Endodermal cell (in vitro differentiated cells): ENCODE data around the gene CCDC85B. TPM values are rescaled to one million over a fixed set of nuclear protein-coding genes. Genes with fewer than 3 reads are reported as not detected.

Source experiments
- DNase-seq: peaks from one replicate; pipeline ENCODE4 v3.0.0-alpha.2; 2017
- H3K27ac ChIP-seq: 2 replicates; pipeline ENCODE4 v1.5.1; 2013; ENCODE audit warnings: mild to moderate bottlenecking, low read depth, low read length, moderate library complexity
- H3K27me3 ChIP-seq: 2 replicates; pipeline ENCODE4 v1.6.1; 2013; ENCODE audit warnings: mild to moderate bottlenecking, low read length, moderate library complexity; ENCODE audit not compliant: insufficient read depth, control insufficient read depth, poor library complexity, severe bottlenecking
- H3K36me3 ChIP-seq: 2 replicates; pipeline ENCODE4 v1.7.0; 2013; ENCODE audit warnings: mild to moderate bottlenecking, low read length, moderate library complexity; ENCODE audit not compliant: control insufficient read depth, insufficient read depth
- H3K4me1 ChIP-seq: one replicate; pipeline ENCODE4 v1.7.0; 2013; ENCODE audit warnings: low read length; ENCODE audit not compliant: control insufficient read depth, insufficient read depth
- H3K4me3 ChIP-seq: 2 replicates; pipeline ENCODE4 v1.5.1; 2013; ENCODE audit warnings: mild to moderate bottlenecking, low read length, moderate library complexity
- H3K9ac ChIP-seq: 2 replicates; pipeline ENCODE4 v1.6.1; 2013; ENCODE audit warnings: mild to moderate bottlenecking, low read length, moderate library complexity; ENCODE audit not compliant: poor library complexity, severe bottlenecking; ENCODE audit errors: extremely low read depth
- H3K9me3 ChIP-seq: 2 replicates; pipeline ENCODE4 v1.6.1; 2013; ENCODE audit warnings: mild to moderate bottlenecking, low read length, moderate library complexity; ENCODE audit not compliant: control insufficient read depth
- H3K27ac Mint-ChIP-seq: 2 replicates; pipeline ENCODE4 v1.8.0; 2020; ENCODE audit warnings: mixed read lengths
- H3K27me3 Mint-ChIP-seq: 2 replicates; pipeline ENCODE4 v1.8.0; 2021; ENCODE audit warnings: mild to moderate bottlenecking, mixed read lengths; ENCODE audit not compliant: insufficient read depth
- H3K36me3 Mint-ChIP-seq: 2 replicates; pipeline ENCODE4 v1.8.0; 2020; ENCODE audit warnings: low read depth, mixed read lengths
- H3K4me1 Mint-ChIP-seq: 2 replicates; pipeline ENCODE4 v1.8.0; 2020; ENCODE audit warnings: mixed read lengths
- H3K4me3 Mint-ChIP-seq: 2 replicates; pipeline ENCODE4 v1.8.0; 2020; ENCODE audit warnings: mild to moderate bottlenecking, moderate library complexity, mixed read lengths
- H3K9me3 Mint-ChIP-seq: 2 replicates; pipeline ENCODE4 v1.8.0; 2020; ENCODE audit warnings: mild to moderate bottlenecking, mixed read lengths
- WGBS, 2 experiments: methylation state at CpG; one replicate each; pipeline versions ENCODE4 v1.1.5 to v1.1.7; 2013; ENCODE audit warnings: missing lambda C conversion rate in 2 of 2, mixed read lengths in 1 of 2; ENCODE audit not compliant: insufficient coverage in 1 of 2, insufficient read length in 1 of 2; 5-methylcytosine and 5-hydroxymethylcytosine counted together
- total RNA-seq, 2 donors: library from RNA; stranded (reverse); fragmentation: NEBNext Ultra II Directional in 1 of 2; extraction: Animal tissue kit (Norgen Biotek cat#: 25700) in 1 of 2; gene quantifications; 2 replicates in 1 of 2; 3 replicates in 1 of 2; pipeline ENCODE4 v1.2.1, GENCODE V29; 2021
- TF ChIP-seq, protein P1 (sequence below): fragments of 200-600 bp; sonication (generic); conservative IDR thresholded peaks from 2 replicates; pipeline ENCODE4 v1.5.0; 2021; ENCODE audit warnings: antibody characterized with exemption, mild to moderate bottlenecking

Gene CCDC85B
- total RNA-seq, 2 donors from 2014 or later = 18.2 to 23.9 TPM

DNA sequence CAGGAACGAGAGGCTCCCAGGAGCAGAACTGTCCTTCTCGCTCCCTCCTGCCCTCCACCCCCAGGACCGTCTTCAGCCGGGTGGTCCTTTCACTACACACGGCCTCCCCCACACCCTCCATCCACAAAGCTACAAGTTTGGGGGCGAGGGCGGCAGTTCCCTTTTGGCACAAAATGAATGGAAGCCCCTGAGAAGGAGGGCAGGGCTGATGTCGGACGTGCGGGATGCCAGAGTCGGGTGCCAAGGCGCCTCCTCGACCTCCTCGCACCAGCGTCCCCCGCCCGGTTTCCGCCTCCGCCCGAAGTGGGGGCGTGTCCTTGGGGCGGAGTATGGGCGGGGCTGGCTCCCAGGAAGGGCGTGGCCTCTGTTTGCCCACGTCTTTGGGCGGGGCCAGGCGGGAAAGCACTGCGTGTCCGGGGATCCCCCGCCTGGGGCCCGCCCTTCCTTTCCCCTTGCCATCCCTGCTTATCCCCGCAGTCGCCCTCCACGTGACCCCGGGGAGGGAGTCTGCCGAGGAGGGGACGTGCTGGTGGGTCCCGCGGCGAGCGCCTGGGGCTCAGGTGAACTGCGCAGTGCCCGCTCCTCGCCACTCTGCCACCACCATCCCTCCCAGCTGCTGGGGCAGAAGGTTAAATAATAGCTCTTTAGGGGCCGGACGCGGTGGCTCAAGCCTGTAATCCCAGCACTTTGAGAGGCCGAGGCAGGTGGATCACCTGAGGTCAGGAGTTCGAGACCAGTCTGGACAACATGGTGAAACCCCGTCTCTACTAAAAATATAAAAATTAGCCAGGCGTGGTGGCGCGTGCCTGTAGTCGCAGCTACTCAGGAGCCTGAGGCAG, 16.9 kb upstream of the CCDC85B start:
- H3K9ac ChIP-seq = peak overlapping the region; percentile 44
- no peaks in the 10 kb centered on the region for H3K9me3 Mint-ChIP-seq
- peak overlapping the region; percentile 87 for H3K27ac Mint-ChIP-seq
- H3K4me3 ChIP-seq = peak overlapping the region; percentile 94
- peaks cover 5% of the 10 kb centered on the region for H3K4me1 Mint-ChIP-seq
- H3K36me3 Mint-ChIP-seq = peaks cover 18% of the 10 kb centered on the region
- H3K27me3 Mint-ChIP-seq = peaks cover 8% of the 10 kb centered on the region
- H3K4me3 Mint-ChIP-seq = peak overlapping the region; percentile 85
- TF ChIP-seq, protein P1, sequence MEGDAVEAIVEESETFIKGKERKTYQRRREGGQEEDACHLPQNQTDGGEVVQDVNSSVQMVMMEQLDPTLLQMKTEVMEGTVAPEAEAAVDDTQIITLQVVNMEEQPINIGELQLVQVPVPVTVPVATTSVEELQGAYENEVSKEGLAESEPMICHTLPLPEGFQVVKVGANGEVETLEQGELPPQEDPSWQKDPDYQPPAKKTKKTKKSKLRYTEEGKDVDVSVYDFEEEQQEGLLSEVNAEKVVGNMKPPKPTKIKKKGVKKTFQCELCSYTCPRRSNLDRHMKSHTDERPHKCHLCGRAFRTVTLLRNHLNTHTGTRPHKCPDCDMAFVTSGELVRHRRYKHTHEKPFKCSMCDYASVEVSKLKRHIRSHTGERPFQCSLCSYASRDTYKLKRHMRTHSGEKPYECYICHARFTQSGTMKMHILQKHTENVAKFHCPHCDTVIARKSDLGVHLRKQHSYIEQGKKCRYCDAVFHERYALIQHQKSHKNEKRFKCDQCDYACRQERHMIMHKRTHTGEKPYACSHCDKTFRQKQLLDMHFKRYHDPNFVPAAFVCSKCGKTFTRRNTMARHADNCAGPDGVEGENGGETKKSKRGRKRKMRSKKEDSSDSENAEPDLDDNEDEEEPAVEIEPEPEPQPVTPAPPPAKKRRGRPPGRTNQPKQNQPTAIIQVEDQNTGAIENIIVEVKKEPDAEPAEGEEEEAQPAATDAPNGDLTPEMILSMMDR = no peak
- no peak overlapping the region for H3K27ac ChIP-seq
- 14 to 30% methylated on average over 20 to 54 of the region's 54 CpGs for WGBS, 2 experiments
- H3K4me1 ChIP-seq = no peaks in the 10 kb centered on the region
- peak; percentile 98 for DNase-seq
- H3K36me3 ChIP-seq = peaks cover 11% of the 10 kb centered on the region
- H3K9me3 ChIP-seq = no peaks in the 10 kb centered on the region
- no peaks in the 10 kb centered on the region for H3K27me3 ChIP-seq

GRCh38 chr11:65879617-65880016, 10.9 kb upstream of the CCDC85B start, which contains the start of gene CTSW:
CTSW (plus strand) TSS chr11:65879837; CDS start chr11:65879855, 18 bp downstream.
- no peaks in the 10 kb centered on the region for H3K9me3 ChIP-seq
- H3K27me3 ChIP-seq = no peaks in the 10 kb centered on the region
- peaks cover 21% of the 10 kb centered on the region for H3K36me3 Mint-ChIP-seq
- H3K9ac ChIP-seq = no peak within 1 kb of the TSS
- no peak within 1 kb of the TSS for H3K27ac Mint-ChIP-seq
- WGBS, 2 experiments = 87 to 89% methylated on average over 6 to 7 of the region's 7 CpGs
- H3K36me3 ChIP-seq = peaks cover 22% of the 10 kb centered on the region
- H3K4me3 ChIP-seq = no peak within 1 kb of the TSS
- H3K27me3 Mint-ChIP-seq = peaks cover 8% of the 10 kb centered on the region
- TF ChIP-seq, protein P1 = no peak
- no peaks in the 10 kb centered on the region for H3K9me3 Mint-ChIP-seq
- DNase-seq = no peak
- no peaks in the 10 kb centered on the region for H3K4me1 ChIP-seq
- H3K4me1 Mint-ChIP-seq = peaks cover 2% of the 10 kb centered on the region
- H3K27ac ChIP-seq = no peak within 1 kb of the TSS
- no peak within 1 kb of the TSS for H3K4me3 Mint-ChIP-seq

DNA sequence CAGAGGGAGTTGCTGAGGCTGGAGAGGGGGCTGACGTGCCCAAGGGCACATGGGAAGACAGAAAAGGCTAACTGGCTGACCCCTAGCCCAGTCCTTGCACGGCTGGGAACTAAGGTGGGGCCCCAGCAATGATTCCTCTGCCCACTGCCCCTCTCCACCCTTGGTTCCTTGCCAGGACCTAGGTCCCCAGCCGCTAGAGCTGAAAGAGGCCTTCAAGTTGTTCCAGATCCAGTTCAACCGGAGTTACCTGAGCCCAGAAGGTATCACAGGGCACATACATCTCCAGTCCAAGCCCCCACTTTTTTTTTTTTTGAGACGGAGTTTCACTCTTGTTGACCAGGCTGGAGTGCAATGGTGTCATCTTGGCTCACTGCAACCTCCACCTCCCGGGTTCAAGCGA, 10.4 kb upstream of the CCDC85B start:
- H3K36me3 ChIP-seq = peaks cover 26% of the 10 kb centered on the region
- Mint-ChIP-seq H3K36me3 (peaks cover 26% of the 10 kb centered on the region), H3K4me1 (peaks cover 2% of the 10 kb centered on the region), H3K27ac (no peak overlapping the region), H3K9me3 (no peaks in the 10 kb centered on the region), H3K4me3 (no peak overlapping the region), H3K27me3 (peaks cover 8% of the 10 kb centered on the region)
- H3K9ac ChIP-seq = no peak overlapping the region
- H3K27me3 ChIP-seq = no peaks in the 10 kb centered on the region
- H3K9me3 ChIP-seq = no peaks in the 10 kb centered on the region
- WGBS, 2 experiments = 93 to 100% methylated on average over 6 to 7 of the region's 7 CpGs
- DNase-seq = no peak
- H3K4me1 ChIP-seq = no peaks in the 10 kb centered on the region
- TF ChIP-seq, protein P1 = no peak
- H3K27ac ChIP-seq = no peak overlapping the region
- H3K4me3 ChIP-seq = no peak overlapping the region
